NB4 (cell line): Measurements from ENCODE around the gene SLC7A9.

ENCODE experiments used
- TF ChIP-seq, protein P1 (sequence below): IDR thresholded peaks from one replicate; pipeline ENCODE4 v1.5.1; 2012; ENCODE audit warnings: low read depth, low read length
- TF ChIP-seq, protein P2 (sequence below): IDR thresholded peaks from 2 replicates; pipeline ENCODE4 v1.6.1; 2011; ENCODE audit warnings: low read depth, low read length

DNA sequence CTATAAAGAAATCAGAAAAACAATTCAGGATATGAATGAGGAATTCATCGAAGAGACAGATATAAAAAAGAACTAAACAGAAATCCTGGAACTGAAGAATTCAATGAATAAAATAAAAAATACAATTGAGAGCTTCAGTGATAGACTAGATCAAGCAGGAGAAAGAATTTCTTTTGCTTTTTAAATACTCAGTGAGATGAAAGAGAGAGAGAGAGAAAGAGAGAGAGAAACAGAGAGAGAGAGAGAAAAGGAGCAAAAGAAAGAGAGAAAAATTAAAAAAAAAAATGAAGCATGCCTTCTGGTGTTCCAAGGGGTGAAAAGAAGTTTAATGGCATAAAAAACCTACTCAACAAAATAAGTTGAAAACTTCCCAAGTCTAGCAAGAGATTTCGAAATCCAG, 22.0 kb upstream of the SLC7A9 start:
- TF ChIP-seq, protein P1, sequence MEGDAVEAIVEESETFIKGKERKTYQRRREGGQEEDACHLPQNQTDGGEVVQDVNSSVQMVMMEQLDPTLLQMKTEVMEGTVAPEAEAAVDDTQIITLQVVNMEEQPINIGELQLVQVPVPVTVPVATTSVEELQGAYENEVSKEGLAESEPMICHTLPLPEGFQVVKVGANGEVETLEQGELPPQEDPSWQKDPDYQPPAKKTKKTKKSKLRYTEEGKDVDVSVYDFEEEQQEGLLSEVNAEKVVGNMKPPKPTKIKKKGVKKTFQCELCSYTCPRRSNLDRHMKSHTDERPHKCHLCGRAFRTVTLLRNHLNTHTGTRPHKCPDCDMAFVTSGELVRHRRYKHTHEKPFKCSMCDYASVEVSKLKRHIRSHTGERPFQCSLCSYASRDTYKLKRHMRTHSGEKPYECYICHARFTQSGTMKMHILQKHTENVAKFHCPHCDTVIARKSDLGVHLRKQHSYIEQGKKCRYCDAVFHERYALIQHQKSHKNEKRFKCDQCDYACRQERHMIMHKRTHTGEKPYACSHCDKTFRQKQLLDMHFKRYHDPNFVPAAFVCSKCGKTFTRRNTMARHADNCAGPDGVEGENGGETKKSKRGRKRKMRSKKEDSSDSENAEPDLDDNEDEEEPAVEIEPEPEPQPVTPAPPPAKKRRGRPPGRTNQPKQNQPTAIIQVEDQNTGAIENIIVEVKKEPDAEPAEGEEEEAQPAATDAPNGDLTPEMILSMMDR, result no peak
- TF ChIP-seq, protein P2, sequence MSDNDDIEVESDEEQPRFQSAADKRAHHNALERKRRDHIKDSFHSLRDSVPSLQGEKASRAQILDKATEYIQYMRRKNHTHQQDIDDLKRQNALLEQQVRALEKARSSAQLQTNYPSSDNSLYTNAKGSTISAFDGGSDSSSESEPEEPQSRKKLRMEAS, result no peak
